EH (cell line): ENCODE measurements around the gene GTF3C5.

ENCODE experiments used
- DNase-seq: peaks from one replicate; pipeline ENCODE4 v3.0.0-alpha.2; 2015; ENCODE audit warnings: low read depth

GTF3C5 gene

DNA sequence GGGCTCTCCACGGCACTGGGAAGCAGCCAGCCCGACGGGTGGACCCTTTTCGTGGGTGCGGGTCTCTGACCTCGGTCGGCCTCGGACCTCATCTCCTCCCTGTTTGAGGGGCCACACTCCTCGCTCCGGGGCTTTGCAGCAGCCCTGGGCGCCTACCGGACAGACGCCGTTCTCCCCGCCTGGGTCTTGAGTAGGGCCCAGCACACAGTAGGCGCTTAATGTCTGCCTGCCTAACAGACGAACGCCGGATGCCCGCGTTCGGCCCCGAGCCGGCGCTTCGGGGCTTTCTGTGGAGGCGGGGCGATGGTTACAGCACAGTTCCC lies 842 bp upstream of the GTF3C5 start:
- DNase-seq = no peak

- no peak for DNase-seq
Measured at GRCh38 chr9:133031130-133031422, 279 bp downstream of the GTF3C5 start.

DNA sequence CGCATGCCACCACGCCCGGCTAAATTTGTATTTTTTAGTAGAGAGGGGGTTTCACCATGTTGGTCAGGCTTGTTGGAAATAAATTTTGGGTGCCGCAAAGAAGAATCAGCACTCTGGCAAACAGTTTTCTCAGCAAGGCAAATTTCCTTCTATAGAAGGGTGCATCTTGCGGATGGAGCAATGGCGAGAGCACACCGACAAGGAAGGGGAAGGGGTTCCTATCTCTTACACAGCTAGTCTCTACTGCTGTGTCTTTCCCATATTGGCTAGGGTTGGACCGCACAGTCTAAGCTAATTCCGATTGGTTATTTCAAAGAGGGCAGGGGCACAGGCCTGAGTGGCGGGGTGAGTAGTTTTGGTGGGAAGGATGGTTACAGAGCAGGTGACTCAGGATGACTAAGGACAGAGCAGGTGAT lies 707 bp downstream of the GTF3C5 start:
- no peak for DNase-seq

DNA sequence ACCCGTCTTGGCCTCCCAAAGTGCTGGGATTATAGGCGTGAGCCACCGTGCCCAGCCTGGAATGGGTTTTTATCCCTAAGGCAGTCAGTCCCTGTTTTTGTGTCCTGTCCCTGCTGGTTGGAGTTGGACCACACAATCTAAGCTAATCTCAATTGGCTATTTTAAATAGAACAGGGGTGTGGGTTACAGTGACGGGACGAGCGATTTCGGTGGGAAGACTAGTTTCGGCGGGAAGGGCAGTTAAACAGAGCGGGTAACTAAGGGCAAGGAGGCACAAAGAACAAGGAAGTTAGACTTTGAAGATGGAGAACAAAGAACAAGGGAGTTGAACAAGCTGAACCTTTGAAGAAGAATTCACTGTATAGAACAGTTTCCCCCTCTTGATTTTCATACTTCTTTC lies 1.4 kb downstream of the GTF3C5 start:
- DNase-seq = no peak

DNA sequence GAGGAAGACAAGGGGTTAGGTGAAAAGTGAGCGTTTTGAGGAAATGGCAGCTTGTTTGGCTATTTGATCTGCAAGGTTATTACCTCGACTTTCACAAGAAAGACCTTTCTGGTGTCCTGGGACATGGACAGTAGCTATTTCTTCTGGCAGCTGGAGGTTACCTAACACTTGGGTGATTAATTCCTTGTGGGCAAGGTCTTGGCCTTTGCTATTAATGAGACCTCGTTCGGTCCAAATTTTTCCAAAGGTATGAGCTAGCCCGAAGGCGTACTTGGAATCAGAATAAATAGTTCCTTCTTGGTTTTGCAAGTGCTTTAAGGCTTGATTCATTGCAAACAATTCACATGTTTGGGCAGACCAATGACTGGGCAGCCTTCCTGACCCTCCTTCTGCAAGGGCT lies 4.9 kb downstream of the GTF3C5 start:
- no peak for DNase-seq

DNA sequence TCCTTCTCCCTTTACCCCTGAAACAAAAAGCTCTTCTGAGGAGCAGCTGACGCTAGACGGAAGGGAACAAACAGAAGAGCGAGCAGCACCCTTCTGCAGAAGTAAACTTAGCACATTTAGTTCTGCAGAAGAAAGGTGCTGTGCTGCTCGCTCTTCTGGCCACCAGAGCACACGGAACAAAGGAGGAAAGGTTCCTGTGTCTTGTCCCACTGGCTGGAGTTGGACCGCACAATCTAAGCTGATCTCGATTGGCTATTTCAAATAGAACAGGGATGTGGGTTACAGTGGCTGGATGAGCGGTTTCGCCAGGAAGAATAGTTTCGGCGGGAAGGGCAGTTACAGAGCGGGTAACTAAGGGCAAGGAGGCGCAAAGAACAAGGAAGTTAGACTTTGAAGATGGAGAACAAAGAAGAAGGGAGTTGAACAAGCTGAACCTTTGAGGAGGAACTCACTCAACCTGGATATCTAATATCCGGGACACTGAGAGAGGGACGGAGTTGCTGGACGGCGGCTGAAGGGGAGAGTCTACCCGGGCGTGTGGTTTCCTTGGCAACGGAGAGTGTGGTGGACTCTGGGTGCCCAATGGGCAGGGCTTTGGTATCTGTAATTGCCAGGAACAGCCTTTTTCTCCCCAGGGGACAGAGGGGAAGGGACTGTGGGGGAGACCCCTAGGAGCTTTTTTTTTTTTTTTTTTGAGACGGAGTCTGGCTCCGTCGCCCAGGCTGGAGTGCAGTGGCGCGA lies 7.1 kb downstream of the GTF3C5 start:
- no peak for DNase-seq

- peak; percentile 62 for DNase-seq
Measured at GRCh38 chr9:133040892-133041479, 10.2 kb downstream of the GTF3C5 start.

GRCh38 chr9:133041958-133042357 lies 11.2 kb downstream of the GTF3C5 start:
- DNase-seq = no peak

- DNase-seq = no peak
Measured at GRCh38 chr9:133042676-133043075, 11.9 kb downstream of the GTF3C5 start.

GRCh38 chr9:133043449-133044035 lies 12.7 kb downstream of the GTF3C5 start:
- DNase-seq = no peak

DNA sequence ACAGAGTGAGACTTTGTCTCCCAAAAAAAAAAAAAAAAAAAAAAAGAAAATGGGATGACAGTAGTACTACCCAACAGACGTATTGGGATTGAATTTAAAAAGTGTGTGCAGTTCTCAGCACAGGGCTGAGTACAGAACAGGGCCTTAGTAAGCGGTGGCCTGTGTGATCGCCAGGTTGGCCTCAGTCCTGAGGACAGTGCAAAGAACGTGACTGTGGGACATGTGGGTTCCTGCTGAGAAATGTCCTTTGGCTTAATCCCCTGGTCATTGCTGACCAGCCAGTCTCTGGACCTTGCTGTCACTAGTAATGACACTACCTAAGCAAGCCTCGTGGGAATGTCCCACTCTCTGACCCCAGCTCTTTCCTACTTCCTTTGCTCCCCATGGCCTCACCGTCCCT lies 13.3 kb downstream of the GTF3C5 start:
- no peak for DNase-seq

GRCh38 chr9:133044661-133045060 lies 13.9 kb downstream of the GTF3C5 start:
- DNase-seq = no peak

GRCh38 chr9:133045132-133045531 lies 14.3 kb downstream of the GTF3C5 start:
- no peak for DNase-seq

DNA sequence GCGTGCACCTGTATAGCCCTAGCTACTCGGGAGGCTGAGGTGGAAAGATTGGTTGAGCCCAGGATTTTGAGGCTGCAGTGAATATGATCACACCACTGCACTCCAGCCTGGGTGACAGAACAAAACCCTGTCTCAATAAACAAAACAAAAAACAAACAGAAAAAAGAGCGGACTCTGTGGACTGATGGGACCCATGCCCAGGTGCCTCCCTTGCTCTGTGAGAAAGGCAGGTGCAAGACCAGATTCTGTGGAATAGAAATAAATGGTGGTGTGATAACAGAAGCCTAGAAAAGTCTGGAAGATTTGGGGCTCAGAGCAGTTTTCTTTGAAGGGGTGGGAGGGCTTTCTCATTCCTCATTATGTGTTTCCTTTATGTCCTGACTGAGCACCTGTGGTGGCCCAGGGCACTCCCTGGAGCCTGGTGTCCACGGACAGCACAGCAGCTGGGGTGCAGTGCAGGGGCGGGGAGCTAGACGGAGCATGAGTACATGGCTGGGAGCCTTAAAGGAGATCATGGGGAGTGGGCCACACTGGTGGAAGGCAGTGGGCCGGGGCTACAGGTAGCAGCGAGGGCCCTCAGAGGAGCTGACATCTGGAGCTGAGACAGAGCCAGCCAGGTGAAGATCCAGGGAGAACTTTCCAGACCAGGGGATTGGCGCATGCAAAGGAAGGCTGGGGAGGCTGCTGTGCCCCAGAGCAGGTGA lies 15.6 kb downstream of the GTF3C5 start:
- DNase-seq = no peak

GRCh38 chr9:133046900-133047295 lies 16.1 kb downstream of the GTF3C5 start:
- no peak for DNase-seq

DNA sequence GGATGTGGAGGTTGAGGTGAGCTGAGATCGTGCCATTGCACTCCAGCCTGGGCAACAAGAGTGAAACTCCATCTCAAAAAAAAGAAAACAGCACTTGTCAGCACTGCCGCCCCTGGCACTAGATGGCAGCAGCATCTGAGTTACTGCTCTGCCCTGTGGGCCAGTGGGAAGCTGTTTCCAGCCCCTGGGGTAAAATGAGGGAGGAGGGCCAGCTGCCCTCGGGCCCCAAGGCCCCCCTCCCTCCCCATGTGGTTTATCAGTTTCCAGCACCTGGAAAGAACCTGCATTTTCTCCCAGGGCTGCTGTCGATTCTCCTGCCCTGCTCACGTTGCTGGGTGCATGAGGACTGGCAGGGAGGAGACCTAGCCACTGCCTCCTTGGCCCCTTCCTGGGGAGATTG lies 17.8 kb downstream of the GTF3C5 start:
- DNase-seq = peak; percentile 46

DNA sequence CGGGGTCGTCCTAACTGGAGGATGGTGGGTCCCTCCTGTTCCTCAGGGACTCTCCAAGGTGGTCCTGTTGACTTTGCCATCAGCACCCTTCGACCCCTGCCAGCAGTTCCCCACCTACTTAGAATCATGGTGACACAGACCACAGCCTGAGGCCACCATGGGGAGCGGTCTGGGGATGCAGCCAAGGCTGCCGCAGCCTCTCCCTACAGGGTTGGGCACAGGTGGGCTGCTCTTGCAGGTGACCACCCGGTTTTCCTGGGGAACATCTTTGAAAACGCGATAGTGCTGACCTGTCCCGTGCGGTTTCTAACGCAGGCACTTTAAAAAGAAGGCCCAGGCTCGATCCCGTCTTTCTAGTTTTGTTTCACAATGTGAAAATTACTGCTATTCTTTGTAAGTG lies 18.2 kb downstream of the GTF3C5 start:
- no peak for DNase-seq

GRCh38 chr9:133050142-133050541 lies 19.3 kb downstream of the GTF3C5 start:
- peak; percentile 29 for DNase-seq

- no peak for DNase-seq
Measured at GRCh38 chr9:133050781-133051180, 20.0 kb downstream of the GTF3C5 start.

DNA sequence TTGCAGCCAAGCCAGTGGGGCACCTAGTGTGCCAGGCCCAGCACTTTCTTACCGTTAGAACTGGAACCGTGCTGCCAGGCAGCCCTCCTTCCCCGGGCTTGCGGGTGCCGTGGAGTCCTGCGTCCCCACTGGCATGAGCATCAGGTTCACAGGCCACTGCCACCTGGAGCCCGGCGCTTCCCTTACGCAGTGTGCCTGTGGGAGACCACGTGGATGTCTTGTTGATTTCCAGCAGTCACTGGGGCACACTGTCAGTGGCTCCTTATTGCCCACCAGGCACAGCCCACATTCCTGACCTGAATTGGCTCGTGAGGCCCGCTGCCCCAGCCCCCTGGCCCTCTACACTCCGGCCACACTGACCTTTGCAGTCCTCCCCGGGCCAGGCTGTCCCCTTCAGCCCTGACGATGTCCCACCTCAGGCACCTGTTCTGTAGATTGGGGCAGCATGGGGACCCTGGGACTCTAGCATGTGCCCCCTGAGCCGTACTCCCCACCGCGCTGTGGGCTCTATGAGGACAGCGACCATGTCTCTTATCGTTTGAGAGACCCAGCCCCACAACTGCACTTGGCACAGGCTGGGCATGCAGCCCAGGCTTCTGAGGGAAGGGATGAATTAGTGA lies 20.6 kb downstream of the GTF3C5 start:
- no peak for DNase-seq

DNA sequence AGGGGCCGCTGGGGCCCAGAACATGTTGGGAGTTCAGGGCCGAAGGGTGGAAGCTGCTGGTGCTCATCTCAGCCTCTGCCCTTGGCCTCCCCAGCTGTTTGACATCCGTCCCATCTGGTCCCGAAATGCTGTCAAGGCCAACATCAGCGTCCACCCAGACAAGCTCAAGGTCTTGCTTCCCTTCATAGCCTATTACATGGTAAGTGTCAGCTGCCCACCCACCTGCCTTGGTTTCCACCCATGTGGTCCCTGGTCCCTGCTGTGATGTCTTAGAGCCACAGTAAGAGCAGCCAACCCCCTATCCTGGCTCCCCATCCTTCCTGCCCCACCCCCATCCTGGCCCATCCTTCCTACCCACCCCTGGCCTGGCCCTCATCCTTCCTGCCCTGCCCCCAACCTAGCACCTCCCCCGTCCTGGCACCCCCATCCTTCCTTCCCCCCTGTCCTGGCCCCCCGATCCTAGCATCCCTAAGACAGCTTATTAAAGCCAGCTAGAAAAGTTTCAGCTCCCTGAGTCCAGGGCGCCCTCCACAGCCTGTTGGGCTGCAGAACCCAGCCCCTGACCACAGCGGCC lies 21.3 kb downstream of the GTF3C5 start:
- DNase-seq = no peak

DNA sequence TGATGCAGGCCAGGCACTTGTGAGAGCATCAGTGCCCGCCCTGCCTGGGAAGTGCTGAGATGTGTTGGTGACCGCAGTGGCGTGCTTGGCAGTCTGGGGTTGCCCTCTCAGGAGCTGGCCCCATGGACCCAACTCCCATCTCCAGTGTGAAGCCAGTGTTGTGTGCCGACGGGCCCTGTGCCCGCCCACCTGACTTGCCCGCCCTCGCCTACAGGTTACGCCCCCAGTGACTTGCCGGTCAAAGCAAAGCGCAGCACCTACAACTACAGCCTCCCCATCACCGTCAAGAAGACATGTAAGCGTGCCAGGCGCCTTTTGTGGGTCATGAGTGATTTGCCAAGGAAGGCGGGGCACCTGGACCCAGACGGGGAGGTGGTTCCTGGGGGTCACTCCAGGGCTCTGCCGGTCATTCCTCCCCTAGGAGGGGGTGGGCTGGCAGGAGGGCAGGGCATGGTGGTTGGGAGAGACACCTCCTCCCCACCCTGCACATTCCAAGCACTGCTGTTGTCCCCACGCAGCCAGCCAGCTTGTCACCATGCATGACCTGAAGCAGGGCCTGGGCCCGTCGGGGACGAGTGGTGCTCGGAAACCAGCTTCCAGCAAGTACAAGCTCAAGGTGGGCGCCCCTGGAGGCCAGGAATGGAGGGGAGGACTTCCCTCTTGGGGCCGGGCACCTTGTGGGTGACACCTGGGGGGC lies 23.5 kb downstream of the GTF3C5 start:
- no peak for DNase-seq
